GM19023 (cell line): ENCODE data around the gene ZKSCAN3.
A peak's percentile ranks its signal among the peaks of the same experiment; 100 is the strongest.
"Not testable (repeated sequence)": the region's sequence is repeated elsewhere in the genome, so short reads cannot be mapped to it uniquely, and the experiment has no call there.

Source experiments
- ATAC-seq: cut with Tn5 transposase; IDR thresholded peaks from one replicate; pipeline ENCODE4 v1.9.1; 2021; ENCODE audit warnings: mild to moderate bottlenecking, moderate library complexity; ENCODE audit not compliant: unreplicated experiment

Gene ZKSCAN3

GRCh38 chr6:28371280-28371679 lies 21.5 kb downstream of the ZKSCAN3 start:
- no peak for ATAC-seq

- no peak for ATAC-seq
Observed at GRCh38 chr6:28371706-28372451, 22.1 kb downstream of the ZKSCAN3 start.

- no peak for ATAC-seq
Observed at GRCh38 chr6:28373925-28374324, 24.2 kb downstream of the ZKSCAN3 start.

GRCh38 chr6:28377879-28378278 lies 28.1 kb downstream of the ZKSCAN3 start:
- ATAC-seq: no peak

- ATAC-seq: no peak
Observed at GRCh38 chr6:28378644-28379043, 28.9 kb downstream of the ZKSCAN3 start.

- ATAC-seq: no peak
Observed at GRCh38 chr6:28380381-28380780, 30.6 kb downstream of the ZKSCAN3 start.

- ATAC-seq: peak; percentile 90
Observed at GRCh38 chr6:28383235-28384142, 33.7 kb downstream of the ZKSCAN3 start.

GRCh38 chr6:28384143-28384533 lies 34.4 kb downstream of the ZKSCAN3 start:
- no peak for ATAC-seq

- ATAC-seq: no peak
Observed at GRCh38 chr6:28390688-28391087, 40.9 kb downstream of the ZKSCAN3 start.

GRCh38 chr6:28393912-28394662 lies 44.3 kb downstream of the ZKSCAN3 start:
- ATAC-seq: no peak

- no peak for ATAC-seq
Observed at GRCh38 chr6:28395918-28396317, 46.2 kb downstream of the ZKSCAN3 start.

- ATAC-seq: peak; percentile 90
Observed at GRCh38 chr6:28399350-28400121, 49.8 kb downstream of the ZKSCAN3 start, which contains the start of gene ZSCAN12. Gene ZSCAN12, minus strand, starts transcription at chr6:28399747. Its CDS starts 1,342 bp downstream, at chr6:28398405.

GRCh38 chr6:28400122-28400451 lies 50.3 kb downstream of the ZKSCAN3 start:
- no peak for ATAC-seq

- no peak for ATAC-seq
Observed at GRCh38 chr6:28401172-28401571, 51.4 kb downstream of the ZKSCAN3 start.

- ATAC-seq: no peak
Observed at GRCh38 chr6:28402197-28402596, 52.5 kb downstream of the ZKSCAN3 start.

GRCh38 chr6:28403923-28404322 lies 54.2 kb downstream of the ZKSCAN3 start:
- ATAC-seq: not testable (repeated sequence)

GRCh38 chr6:28407401-28407800 lies 57.7 kb downstream of the ZKSCAN3 start:
- ATAC-seq: no peak

- no peak for ATAC-seq
Observed at GRCh38 chr6:28408076-28408802, 58.5 kb downstream of the ZKSCAN3 start.

- no peak for ATAC-seq
Observed at GRCh38 chr6:28410767-28411166, 61.0 kb downstream of the ZKSCAN3 start.

GRCh38 chr6:28413681-28414080 lies 63.9 kb downstream of the ZKSCAN3 start:
- ATAC-seq: no peak
